K562 (cell line): ENCODE results near the gene SLC25A1. TPM values are rescaled to one million over a fixed set of nuclear protein-coding genes. Genes with fewer than 3 reads are reported as not detected.

Source experiments
- ARID2 ChIP-seq: fragments of 450-650 bp; IDR thresholded peaks from 2 replicates; pipeline ENCODE4 v1.6.1; 2017; ENCODE audit warnings: antibody characterized with exemption, mild to moderate bottlenecking
- ARNT ChIP-seq, 2 experiments: fragments of 450-650 bp; IDR thresholded peaks; 2 replicates each; pipeline ENCODE4 v1.6.1; 2016; ENCODE audit warnings: mild to moderate bottlenecking in 1 of 2
- DACH1 ChIP-seq: fragments of 450-650 bp; IDR thresholded peaks from 2 replicates; pipeline ENCODE4 v1.6.1; 2018; ENCODE audit not compliant: partially characterized antibody
- HCFC1 ChIP-seq: IDR thresholded peaks from 2 replicates; pipeline ENCODE4 v1.6.1; 2012; ENCODE audit warnings: low read depth, low read length, improper control_type of control experiment
- PTTG1 ChIP-seq: fragments of 450-650 bp; IDR thresholded peaks from 2 replicates; pipeline ENCODE4 v1.6.1; 2016; ENCODE audit warnings: low read depth, mild to moderate bottlenecking, missing genetic modification characterization, missing compliant biosample characterization
- RNF2 ChIP-seq: sonication (generic); IDR thresholded peaks from 2 replicates; pipeline ENCODE4 v1.6.1; 2016
- SP2 ChIP-seq: IDR thresholded peaks from 2 replicates; pipeline ENCODE4 v1.6.1; 2011; ENCODE audit warnings: mild to moderate bottlenecking, low read depth, low read length, moderate library complexity; ENCODE audit not compliant: poor library complexity, severe bottlenecking; ENCODE audit errors: extremely low read depth
- STAT5B ChIP-seq: fragments of 250-450 bp; sonication (Bioruptor Pico); IDR thresholded peaks from 2 replicates; pipeline ENCODE4 v1.8.0; 2021; ENCODE audit warnings: mild to moderate bottlenecking, inconsistent platforms
- ZFP30 ChIP-seq: fragments of 250-450 bp; sonication (Bioruptor Pico); IDR thresholded peaks from 2 replicates; pipeline ENCODE4 v1.8.0; 2022; ENCODE audit warnings: moderate library complexity, mild to moderate bottlenecking, inconsistent platforms, borderline replicate concordance
- ZKSCAN3 ChIP-seq: fragments of 250-450 bp; sonication (Bioruptor Pico); IDR thresholded peaks from 2 replicates; pipeline ENCODE4 v1.4.0; 2020
- ZNF431 ChIP-seq: sonication (generic); formaldehyde crosslinking; IDR thresholded peaks from 2 replicates; pipeline ENCODE4 v1.8.0; 2022; ENCODE audit warnings: mild to moderate bottlenecking, missing genetic modification reagents
- ZNF76 ChIP-seq: fragments of 250-450 bp; sonication (Bioruptor Pico); IDR thresholded peaks from 2 replicates; pipeline ENCODE4 v1.4.0; 2020; ENCODE audit warnings: mild to moderate bottlenecking, moderate library complexity, borderline replicate concordance
- polyA plus RNA-seq, 8 experiments: library from polyadenylated mRNA; depleted of rRNA in 4 of 8; stranded (reverse) in 5 of 8; unstranded in 3 of 8; fragments of >200 nt; fragmentation: Nextera tagmentation in 2 of 8; fragmentation: Illumina TruSeq in 1 of 8; extraction: Ambion mirVana in 2 of 8; extraction: Trizol in 1 of 8; gene quantifications; 2 replicates each; pipeline versions ENCODE4 v1.2.1 to v1.2.3, GENCODE V29; 2011 to 2014; ENCODE audit warnings: inconsistent platforms in 1 of 8, missing spikeins in 1 of 8
- total RNA-seq, 7 experiments: library from RNA; depleted of rRNA in 6 of 7; stranded (reverse); fragments of >200 nt in 6 of 7; fragmentation: Illumina TruSeq in 2 of 7; extraction: Trizol in 2 of 7; gene quantifications; 2 replicates each; pipeline versions ENCODE4 v1.2.1 to v1.2.3, GENCODE V29; 2011 to 2021; ENCODE audit warnings: low replicate concordance in 1 of 7
- TF ChIP-seq, protein P1 (sequence below): fragments of 450-650 bp; IDR thresholded peaks from 2 replicates; pipeline ENCODE4 v1.6.1; 2016; ENCODE audit warnings: missing biosample characterization, missing genetic modification characterization
- TF ChIP-seq, protein P2 (sequence below): fragments of 250-450 bp; sonication (Bioruptor Pico); IDR thresholded peaks from 2 replicates; pipeline ENCODE4 v1.8.0; 2022; ENCODE audit warnings: inconsistent platforms, mild to moderate bottlenecking, moderate library complexity, borderline replicate concordance
- TF ChIP-seq, protein P3 (sequence below): fragments of 250-450 bp; sonication (Bioruptor Pico); IDR thresholded peaks from 2 replicates; pipeline ENCODE4 v1.4.0; 2020; ENCODE audit warnings: borderline replicate concordance
- TF ChIP-seq, protein P4 (sequence below): fragments of 250-450 bp; sonication (Bioruptor Pico); IDR thresholded peaks from 2 replicates; pipeline ENCODE4 v1.4.0; 2020; ENCODE audit warnings: mild to moderate bottlenecking, moderate library complexity
- TF ChIP-seq, protein P5 (sequence below), 2 experiments: fragments of 450-650 bp in 1 of 2; IDR thresholded peaks; 2 replicates each; pipeline ENCODE4 v1.6.1; 2011 to 2017; ENCODE audit warnings: low read depth in 2 of 2, antibody characterized with exemption in 1 of 2, borderline replicate concordance in 1 of 2, low read length in 1 of 2, mild to moderate bottlenecking in 1 of 2, mixed read lengths in 1 of 2; ENCODE audit not compliant: control insufficient read depth in 1 of 2

Gene SLC25A1
- total and polyA plus RNA-seq, 9 of the 15 experiments (the other 6 are each of a cell fraction or from before 2014, with no cell fraction given) = 11.0 to 408 (median 110) TPM

DNA sequence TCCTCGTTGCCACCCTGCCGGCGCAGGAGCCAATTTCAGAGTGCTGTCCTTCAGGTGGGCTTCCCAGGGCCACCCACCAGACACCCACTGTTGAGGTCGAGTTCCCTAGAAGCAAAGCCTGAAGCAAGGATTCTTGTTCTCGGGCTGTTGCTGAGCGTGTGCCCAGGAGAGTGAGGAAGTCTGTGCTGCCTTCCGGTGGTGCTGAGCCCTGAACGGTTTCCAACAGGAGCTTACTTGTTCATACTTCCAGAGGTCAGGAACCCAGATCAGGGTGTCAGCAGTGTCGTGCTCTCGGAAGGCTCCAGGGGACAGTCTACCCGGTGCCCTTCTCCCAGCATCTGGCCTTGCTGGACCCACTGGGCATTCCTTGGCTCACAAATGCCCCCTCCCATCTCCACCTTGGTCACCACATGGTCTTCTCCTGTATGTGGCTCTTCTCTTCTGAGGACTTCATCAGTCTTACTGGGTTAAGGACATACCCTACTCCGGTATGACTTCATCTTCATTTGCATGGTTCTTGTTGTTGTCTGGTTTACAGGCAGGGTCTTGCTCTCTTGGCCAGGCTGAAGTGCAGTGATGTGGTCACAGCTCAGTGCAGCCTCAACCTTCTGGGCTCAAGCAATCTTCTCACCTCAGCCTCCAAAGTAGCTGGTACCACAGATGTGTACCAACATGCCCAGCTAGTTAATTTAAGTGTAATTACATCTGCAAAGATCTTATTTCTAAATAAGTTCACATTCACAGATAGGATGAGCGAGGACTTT lies 11.2 kb downstream of the SLC25A1 start (continued):
- TF ChIP-seq, protein P1, sequence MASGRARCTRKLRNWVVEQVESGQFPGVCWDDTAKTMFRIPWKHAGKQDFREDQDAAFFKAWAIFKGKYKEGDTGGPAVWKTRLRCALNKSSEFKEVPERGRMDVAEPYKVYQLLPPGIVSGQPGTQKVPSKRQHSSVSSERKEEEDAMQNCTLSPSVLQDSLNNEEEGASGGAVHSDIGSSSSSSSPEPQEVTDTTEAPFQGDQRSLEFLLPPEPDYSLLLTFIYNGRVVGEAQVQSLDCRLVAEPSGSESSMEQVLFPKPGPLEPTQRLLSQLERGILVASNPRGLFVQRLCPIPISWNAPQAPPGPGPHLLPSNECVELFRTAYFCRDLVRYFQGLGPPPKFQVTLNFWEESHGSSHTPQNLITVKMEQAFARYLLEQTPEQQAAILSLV (tag) = no peak
- TF ChIP-seq, protein P2, sequence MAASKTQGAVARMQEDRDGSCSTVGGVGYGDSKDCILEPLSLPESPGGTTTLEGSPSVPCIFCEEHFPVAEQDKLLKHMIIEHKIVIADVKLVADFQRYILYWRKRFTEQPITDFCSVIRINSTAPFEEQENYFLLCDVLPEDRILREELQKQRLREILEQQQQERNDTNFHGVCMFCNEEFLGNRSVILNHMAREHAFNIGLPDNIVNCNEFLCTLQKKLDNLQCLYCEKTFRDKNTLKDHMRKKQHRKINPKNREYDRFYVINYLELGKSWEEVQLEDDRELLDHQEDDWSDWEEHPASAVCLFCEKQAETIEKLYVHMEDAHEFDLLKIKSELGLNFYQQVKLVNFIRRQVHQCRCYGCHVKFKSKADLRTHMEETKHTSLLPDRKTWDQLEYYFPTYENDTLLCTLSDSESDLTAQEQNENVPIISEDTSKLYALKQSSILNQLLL (CRISPR knock-in tag) = peak; percentile 71; the same call in 1 of the 2 replicates
- TF ChIP-seq ZFP30 (CRISPR knock-in tag) (no peak), HCFC1 (no peak), SP2 (no peak), ZNF76 (CRISPR knock-in tag) (0 out of 2 replicates have a peak, but pooled peaks have one; percentile 42), ARID2 (no peak), ARNT (IDR thresholded peaks at IDR 0.05) (no peak), DACH1 (no peak), PTTG1 (no peak), ZKSCAN3 (CRISPR knock-in tag) (no peak), RNF2 (no peak), STAT5B (CRISPR knock-in tag) (no peak), ZNF431 (no peak)
- TF ChIP-seq, protein P3, sequence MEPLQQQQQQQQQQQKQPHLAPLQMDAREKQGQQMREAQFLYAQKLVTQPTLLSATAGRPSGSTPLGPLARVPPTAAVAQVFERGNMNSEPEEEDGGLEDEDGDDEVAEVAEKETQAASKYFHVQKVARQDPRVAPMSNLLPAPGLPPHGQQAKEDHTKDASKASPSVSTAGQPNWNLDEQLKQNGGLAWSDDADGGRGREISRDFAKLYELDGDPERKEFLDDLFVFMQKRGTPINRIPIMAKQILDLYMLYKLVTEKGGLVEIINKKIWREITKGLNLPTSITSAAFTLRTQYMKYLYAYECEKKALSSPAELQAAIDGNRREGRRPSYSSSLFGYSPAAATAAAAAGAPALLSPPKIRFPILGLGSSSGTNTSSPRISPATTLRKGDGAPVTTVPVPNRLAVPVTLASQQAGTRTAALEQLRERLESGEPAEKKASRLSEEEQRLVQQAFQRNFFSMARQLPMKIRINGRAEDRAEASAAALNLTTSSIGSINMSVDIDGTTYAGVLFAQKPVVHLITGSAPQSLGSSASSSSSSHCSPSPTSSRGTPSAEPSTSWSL (CRISPR knock-in tag) = 0 out of 2 replicates have a peak, but pooled peaks have one; percentile 63
- TF ChIP-seq, protein P4, sequence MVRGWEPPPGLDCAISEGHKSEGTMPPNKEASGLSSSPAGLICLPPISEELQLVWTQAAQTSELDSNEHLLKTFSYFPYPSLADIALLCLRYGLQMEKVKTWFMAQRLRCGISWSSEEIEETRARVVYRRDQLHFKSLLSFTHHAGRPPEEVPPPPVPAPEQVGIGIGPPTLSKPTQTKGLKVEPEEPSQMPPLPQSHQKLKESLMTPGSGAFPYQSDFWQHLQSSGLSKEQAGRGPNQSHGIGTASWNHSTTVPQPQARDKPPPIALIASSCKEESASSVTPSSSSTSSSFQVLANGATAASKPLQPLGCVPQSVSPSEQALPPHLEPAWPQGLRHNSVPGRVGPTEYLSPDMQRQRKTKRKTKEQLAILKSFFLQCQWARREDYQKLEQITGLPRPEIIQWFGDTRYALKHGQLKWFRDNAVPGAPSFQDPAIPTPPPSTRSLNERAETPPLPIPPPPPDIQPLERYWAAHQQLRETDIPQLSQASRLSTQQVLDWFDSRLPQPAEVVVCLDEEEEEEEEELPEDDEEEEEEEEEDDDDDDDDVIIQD (CRISPR knock-in tag) = peak; percentile 52; the same call in 1 of the 2 replicates
- TF ChIP-seq, protein P5, sequence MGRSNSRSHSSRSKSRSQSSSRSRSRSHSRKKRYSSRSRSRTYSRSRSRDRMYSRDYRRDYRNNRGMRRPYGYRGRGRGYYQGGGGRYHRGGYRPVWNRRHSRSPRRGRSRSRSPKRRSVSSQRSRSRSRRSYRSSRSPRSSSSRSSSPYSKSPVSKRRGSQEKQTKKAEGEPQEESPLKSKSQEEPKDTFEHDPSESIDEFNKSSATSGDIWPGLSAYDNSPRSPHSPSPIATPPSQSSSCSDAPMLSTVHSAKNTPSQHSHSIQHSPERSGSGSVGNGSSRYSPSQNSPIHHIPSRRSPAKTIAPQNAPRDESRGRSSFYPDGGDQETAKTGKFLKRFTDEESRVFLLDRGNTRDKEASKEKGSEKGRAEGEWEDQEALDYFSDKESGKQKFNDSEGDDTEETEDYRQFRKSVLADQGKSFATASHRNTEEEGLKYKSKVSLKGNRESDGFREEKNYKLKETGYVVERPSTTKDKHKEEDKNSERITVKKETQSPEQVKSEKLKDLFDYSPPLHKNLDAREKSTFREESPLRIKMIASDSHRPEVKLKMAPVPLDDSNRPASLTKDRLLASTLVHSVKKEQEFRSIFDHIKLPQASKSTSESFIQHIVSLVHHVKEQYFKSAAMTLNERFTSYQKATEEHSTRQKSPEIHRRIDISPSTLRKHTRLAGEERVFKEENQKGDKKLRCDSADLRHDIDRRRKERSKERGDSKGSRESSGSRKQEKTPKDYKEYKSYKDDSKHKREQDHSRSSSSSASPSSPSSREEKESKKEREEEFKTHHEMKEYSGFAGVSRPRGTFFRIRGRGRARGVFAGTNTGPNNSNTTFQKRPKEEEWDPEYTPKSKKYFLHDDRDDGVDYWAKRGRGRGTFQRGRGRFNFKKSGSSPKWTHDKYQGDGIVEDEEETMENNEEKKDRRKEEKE (IDR thresholded peaks at IDR 0.05; ENCODE audit: borderline replicate concordance in 1 of 2, control insufficient read depth in 1 of 2, low read depth in 2 of 2, low read length in 1 of 2) = no peak
